ENCODE results near the gene EMC6. TPM values are rescaled to one million over a fixed set of nuclear protein-coding genes. Genes with fewer than 3 reads are reported as not detected.
A peak's percentile ranks its signal among the peaks of the same experiment; 100 is the strongest.

Gene EMC6
- total RNA-seq, 1 donor: 13.8 TPM

DNA sequence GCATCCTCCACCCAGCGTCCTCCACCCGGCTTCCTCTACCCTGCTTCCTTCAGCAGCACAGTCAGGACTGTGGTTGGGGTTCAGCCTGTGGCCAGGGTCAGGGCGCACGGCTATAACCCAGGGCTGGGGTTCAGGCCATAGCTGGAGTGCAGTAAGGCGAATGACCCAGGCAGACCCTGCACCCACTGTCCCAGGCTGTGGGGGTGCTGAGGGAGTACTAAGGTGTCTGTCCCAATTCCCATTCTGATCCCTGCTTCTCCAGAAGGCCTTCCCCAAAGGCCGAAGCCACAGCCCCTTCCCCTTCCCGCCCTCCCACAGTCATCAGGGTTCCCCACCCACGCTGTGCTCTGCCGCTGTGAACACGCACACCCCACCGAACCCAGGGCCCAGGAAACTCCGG, 12.4 kb downstream of the EMC6 start:
- H3K9me3 ChIP-seq (ENCODE audit: low read depth, low read length): no peaks in the 10 kb centered on the region
- no peak overlapping the region for H3K4me3 ChIP-seq (ENCODE audit: insufficient read depth, low read length)
- peaks cover 2% of the 10 kb centered on the region for H3K4me1 ChIP-seq (ENCODE audit: insufficient read depth, low read length)
- peaks cover 4% of the 10 kb centered on the region for H3K27me3 ChIP-seq (ENCODE audit: insufficient read depth, low read length)
- H4K20me1 ChIP-seq (ENCODE audit: insufficient read depth, low read length): no peaks in the 10 kb centered on the region
- H3K4me2 ChIP-seq (ENCODE audit: insufficient read depth, low read length): no peak overlapping the region
- H3K79me2 ChIP-seq (ENCODE audit: insufficient read depth, low read length): no peaks in the 10 kb centered on the region
- TF ChIP-seq, protein P1, sequence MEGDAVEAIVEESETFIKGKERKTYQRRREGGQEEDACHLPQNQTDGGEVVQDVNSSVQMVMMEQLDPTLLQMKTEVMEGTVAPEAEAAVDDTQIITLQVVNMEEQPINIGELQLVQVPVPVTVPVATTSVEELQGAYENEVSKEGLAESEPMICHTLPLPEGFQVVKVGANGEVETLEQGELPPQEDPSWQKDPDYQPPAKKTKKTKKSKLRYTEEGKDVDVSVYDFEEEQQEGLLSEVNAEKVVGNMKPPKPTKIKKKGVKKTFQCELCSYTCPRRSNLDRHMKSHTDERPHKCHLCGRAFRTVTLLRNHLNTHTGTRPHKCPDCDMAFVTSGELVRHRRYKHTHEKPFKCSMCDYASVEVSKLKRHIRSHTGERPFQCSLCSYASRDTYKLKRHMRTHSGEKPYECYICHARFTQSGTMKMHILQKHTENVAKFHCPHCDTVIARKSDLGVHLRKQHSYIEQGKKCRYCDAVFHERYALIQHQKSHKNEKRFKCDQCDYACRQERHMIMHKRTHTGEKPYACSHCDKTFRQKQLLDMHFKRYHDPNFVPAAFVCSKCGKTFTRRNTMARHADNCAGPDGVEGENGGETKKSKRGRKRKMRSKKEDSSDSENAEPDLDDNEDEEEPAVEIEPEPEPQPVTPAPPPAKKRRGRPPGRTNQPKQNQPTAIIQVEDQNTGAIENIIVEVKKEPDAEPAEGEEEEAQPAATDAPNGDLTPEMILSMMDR (IDR thresholded peaks at IDR 0.05; ENCODE audit: extremely low read depth, low read depth, low read length): no peak
- no peaks in the 10 kb centered on the region for H3K36me3 ChIP-seq (ENCODE audit: insufficient read depth, low read length)
- H3K27ac ChIP-seq (ENCODE audit: low read depth, low read length): no peak overlapping the region
- DNase-seq (ENCODE audit: insufficient read length, low spot score, missing footprints): peak; percentile 79
- H2AFZ ChIP-seq (ENCODE audit: low read length): no peak overlapping the region

DNA sequence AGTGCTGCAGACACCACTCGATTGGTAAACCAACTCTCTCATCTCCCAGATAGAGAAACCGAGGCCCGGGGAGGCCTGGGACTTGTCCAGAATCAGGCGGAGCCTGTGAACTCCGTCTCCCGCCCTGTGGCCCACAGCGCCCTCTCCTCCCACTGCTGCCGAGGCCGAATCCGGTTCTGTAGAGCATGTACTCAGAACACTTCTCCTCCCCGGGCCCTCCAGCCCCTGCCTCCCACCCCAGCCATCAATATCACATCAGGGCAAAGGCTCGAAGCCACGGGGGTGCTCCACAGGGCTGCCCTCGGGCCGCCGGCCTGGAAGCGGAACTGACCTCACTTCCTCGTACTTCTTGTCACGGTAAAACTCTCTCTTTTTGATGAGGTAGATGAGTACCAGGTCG, 13.0 kb downstream of the EMC6 start:
- Histone ChIP-seq H3K27ac (ENCODE audit: low read depth, low read length) (no peak overlapping the region), H3K4me2 (ENCODE audit: insufficient read depth, low read length) (no peak overlapping the region), H4K20me1 (ENCODE audit: insufficient read depth, low read length) (no peaks in the 10 kb centered on the region), H3K4me3 (ENCODE audit: insufficient read depth, low read length) (no peak overlapping the region), H3K4me1 (ENCODE audit: insufficient read depth, low read length) (peaks cover 2% of the 10 kb centered on the region), H3K79me2 (ENCODE audit: insufficient read depth, low read length) (no peaks in the 10 kb centered on the region), H3K36me3 (ENCODE audit: insufficient read depth, low read length) (no peaks in the 10 kb centered on the region), H2AFZ (ENCODE audit: low read length) (no peak overlapping the region), H3K9me3 (ENCODE audit: low read depth, low read length) (no peaks in the 10 kb centered on the region), H3K27me3 (ENCODE audit: insufficient read depth, low read length) (peaks cover 4% of the 10 kb centered on the region)
- DNase-seq (ENCODE audit: insufficient read length, low spot score, missing footprints): peak; percentile 72
- TF ChIP-seq, protein P1 (IDR thresholded peaks at IDR 0.05; ENCODE audit: extremely low read depth, low read depth, low read length): no peak

DNA sequence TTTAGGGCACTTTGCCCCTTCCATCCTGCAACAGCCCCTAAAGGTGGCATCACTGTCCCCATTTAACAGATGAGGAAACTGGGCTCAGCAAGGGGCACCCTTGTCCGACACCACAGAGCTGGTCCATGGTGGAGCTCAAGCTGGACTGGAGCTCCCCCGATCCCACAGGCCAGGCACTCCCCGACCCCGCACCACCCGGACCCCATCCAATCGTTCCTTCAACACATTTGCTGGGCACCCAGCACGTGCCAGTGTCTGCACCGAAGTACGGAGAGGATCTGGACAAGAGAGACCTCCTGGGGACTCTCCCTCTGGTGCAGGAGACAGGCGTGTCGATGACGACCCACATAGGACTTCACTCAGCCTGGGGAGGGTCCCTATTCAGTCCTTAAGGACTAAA, 13.4 kb downstream of the EMC6 start:
- peaks cover 2% of the 10 kb centered on the region for H3K4me1 ChIP-seq (ENCODE audit: insufficient read depth, low read length)
- peaks cover 4% of the 10 kb centered on the region for H3K27me3 ChIP-seq (ENCODE audit: insufficient read depth, low read length)
- H3K27ac ChIP-seq (ENCODE audit: low read depth, low read length): no peak overlapping the region
- peak; percentile 70 for DNase-seq (ENCODE audit: insufficient read length, low spot score, missing footprints)
- no peaks in the 10 kb centered on the region for H3K79me2 ChIP-seq (ENCODE audit: insufficient read depth, low read length)
- no peak overlapping the region for H3K4me2 ChIP-seq (ENCODE audit: insufficient read depth, low read length)
- no peaks in the 10 kb centered on the region for H4K20me1 ChIP-seq (ENCODE audit: insufficient read depth, low read length)
- H2AFZ ChIP-seq (ENCODE audit: low read length): no peak overlapping the region
- no peak overlapping the region for H3K4me3 ChIP-seq (ENCODE audit: insufficient read depth, low read length)
- no peaks in the 10 kb centered on the region for H3K36me3 ChIP-seq (ENCODE audit: insufficient read depth, low read length)
- H3K9me3 ChIP-seq (ENCODE audit: low read depth, low read length): no peaks in the 10 kb centered on the region
- TF ChIP-seq, protein P1 (IDR thresholded peaks at IDR 0.05; ENCODE audit: extremely low read depth, low read depth, low read length): no peak

DNA sequence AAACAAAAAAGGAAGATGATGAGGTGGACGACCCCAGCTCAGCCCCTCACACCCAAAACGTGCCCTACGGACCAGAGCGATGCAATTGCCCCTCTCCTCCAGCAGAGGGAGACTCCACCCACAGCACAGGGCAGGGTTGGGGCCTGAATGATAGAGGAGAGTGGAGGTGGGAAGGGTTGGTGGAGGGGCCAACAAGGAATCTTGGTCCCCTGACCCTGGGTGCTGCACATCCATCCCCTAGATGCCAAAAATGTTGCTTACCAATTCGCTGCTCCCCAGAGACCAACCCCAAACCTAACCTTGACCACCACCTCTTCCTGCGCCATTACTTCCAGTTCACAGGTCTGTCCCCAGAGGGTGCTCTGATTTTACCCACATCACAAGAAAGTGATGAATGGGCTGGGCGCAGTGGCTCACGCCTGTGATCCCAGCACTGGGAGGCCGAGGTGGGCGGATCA, 14.5 kb downstream of the EMC6 start:
- DNase-seq (ENCODE audit: insufficient read length, low spot score, missing footprints): peak; percentile 98
- H3K27me3 ChIP-seq (ENCODE audit: insufficient read depth, low read length): peaks cover 4% of the 10 kb centered on the region
- no peak overlapping the region for H3K27ac ChIP-seq (ENCODE audit: low read depth, low read length)
- peaks cover 2% of the 10 kb centered on the region for H3K4me1 ChIP-seq (ENCODE audit: insufficient read depth, low read length)
- H3K9me3 ChIP-seq (ENCODE audit: low read depth, low read length): no peaks in the 10 kb centered on the region
- no peak overlapping the region for H2AFZ ChIP-seq (ENCODE audit: low read length)
- no peak overlapping the region for H3K4me2 ChIP-seq (ENCODE audit: insufficient read depth, low read length)
- TF ChIP-seq, protein P1 (IDR thresholded peaks at IDR 0.05; ENCODE audit: extremely low read depth, low read depth, low read length): peak; percentile 88
- H4K20me1 ChIP-seq (ENCODE audit: insufficient read depth, low read length): no peaks in the 10 kb centered on the region
- no peaks in the 10 kb centered on the region for H3K79me2 ChIP-seq (ENCODE audit: insufficient read depth, low read length)
- H3K4me3 ChIP-seq (ENCODE audit: insufficient read depth, low read length): no peak overlapping the region
- H3K36me3 ChIP-seq (ENCODE audit: insufficient read depth, low read length): no peaks in the 10 kb centered on the region
